Cardiac septum (tissue), 1 donor: ENCODE results near the gene PLA1A. TPM values are rescaled to one million over a fixed set of nuclear protein-coding genes. Genes with fewer than 3 reads are reported as not detected.
"Not testable (repeated sequence)": the region's sequence is repeated elsewhere in the genome, so short reads cannot be mapped to it uniquely, and the experiment has no call there.

Source experiments
- DNase-seq: peaks from one replicate; pipeline ENCODE4 v3.0.0-alpha.2; 2020; ENCODE audit warnings: low spot score
- intact Hi-C: fragments of 100-400 bp; cut with DNase I; formaldehyde crosslinking; loops from one replicate; pipeline ENCODE4 v1.14.0; 2022
- long read RNA-seq: library from polyadenylated mRNA; unstranded; transcript quantifications from one replicate; pipeline ENCODE4 v2.0.0, GENCODE V29; 2021
- total RNA-seq: library from RNA; stranded (reverse); fragmentation: NEBNext Ultra II Directional; extraction: Animal tissue kit (Norgen Biotek cat#: 25700); gene quantifications from one replicate; pipeline ENCODE4 v1.2.1, GENCODE V29; 2021
- donor health status: DM: no; HTN: no; CAD: no.

PLA1A gene
- total RNA-seq: 2.0 TPM
- long read RNA-seq, partial matches to known transcripts: 0 of 5 reads
- long read RNA-seq, other reads (novel, unspliced or antisense): 4 of 5 reads

GRCh38 chr3:119597548-119598288 lies at the start of gene PLA1A:
TSS of gene PLA1A (plus strand) at chr3:119597885. CDS start at chr3:119597914, 29 bp downstream.
- intact Hi-C loops: loop anchor here (5.0 kb wide), 1 partner anchor 85 kb away; no protein-coding TSS in a partner anchor
- no peak for DNase-seq

- no peak for DNase-seq
- intact Hi-C loops: no loop called here
Measured at GRCh38 chr3:119548341-119548740, 49.3 kb upstream of the PLA1A start.

DNA sequence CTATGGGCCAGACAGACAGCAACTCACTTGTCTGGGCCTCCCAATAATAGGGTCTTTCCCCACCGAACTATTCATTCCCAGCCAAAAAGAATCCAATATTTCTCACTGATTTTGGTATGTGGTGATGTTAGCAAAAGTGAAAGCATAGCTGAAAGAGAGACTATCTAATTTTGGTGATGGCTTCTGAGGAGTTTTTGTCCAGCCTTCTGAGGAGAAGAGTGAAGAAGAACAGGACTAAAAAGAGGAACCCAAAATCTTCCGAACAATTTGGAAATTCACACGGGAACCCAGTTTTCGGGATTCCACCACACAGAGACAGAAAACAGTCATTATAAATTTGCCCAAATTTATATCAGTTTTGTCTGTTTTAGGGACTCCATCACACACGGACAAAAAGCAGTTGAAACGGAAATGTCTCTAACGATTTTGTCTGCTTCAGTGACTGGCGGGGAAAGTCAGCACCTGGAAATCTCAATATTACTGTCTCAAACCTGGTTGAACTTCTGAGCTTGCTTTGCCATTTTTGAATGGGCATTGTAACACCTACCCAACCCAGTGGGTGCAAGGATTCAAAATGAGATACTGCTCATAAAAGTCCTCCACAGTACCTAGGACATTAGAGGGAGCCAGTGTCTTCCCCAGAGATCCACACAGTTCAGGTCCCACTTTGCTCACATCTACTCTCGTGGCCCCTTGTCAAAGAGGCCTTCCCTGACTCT lies 47.3 kb upstream of the PLA1A start:
- intact Hi-C loops: no loop called here
- no peak for DNase-seq

DNA sequence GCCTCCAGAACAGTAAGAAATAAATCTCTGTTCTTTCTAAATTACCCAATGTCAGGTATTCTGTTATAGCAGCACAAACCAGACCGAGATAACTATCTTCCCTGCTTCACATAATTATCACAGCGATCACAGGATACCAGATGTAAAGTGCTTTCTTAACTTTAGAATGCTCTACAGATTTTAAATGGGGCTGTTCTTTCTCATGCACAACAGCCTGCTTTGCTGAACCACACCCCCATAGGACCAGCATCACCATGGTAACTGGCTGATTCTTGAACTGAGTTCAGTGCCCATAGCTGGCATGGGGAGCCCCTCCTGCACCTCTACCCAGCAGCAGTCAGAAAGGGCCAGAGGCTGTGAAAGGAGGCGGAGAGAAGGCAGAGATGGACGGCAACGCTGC lies 46.1 kb upstream of the PLA1A start:
- DNase-seq: no peak
- intact Hi-C loops: no loop called here

DNA sequence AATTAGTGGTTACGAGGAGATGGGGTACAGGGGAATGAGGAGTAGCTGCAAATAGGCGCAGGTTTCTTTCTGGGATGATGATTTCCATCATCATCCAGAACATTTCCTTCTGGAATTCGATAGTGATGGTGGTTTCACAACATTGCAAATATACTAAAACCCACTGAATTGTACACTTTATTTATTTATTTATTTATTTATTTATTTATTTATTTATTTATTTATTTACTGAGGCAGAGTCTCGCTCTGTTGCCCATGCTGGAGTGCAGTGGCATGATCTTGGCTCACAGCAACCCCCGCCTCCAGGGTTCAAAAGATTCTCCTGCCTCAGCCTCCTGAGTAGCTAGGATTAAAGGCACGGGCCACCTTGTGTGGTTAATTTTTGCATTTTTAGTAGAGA lies 44.8 kb upstream of the PLA1A start:
- intact Hi-C loops, DNase-seq: not testable (repeated sequence)

DNA sequence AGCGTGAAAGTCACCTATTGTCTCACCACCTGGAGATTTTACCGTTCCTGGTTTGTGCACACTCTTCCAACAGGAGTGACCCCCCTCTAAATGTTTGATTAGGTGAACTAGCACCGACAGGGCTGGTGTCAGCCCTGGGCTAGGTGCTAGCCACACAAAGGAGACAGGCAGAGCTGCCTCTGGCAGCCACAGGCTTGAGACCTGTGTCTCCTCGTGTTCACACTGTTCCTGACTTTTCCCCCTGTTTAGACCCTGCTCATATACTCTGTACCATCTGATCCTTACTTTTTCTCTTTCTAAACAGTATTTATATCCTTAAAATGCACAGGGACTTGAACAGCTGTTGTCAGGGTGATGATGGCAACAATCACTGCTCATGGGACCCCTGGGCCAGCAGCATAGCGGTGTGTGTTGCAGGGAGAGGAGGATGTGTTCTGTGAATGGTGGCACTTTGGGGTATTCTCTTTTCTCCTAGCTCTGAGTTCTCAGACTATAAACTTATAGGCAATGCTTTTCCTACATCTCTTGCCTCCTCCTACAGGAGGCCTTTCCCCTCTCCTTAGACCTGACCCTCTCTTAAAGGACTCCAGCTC lies 43.8 kb upstream of the PLA1A start:
- intact Hi-C loops: no loop called here
- no peak for DNase-seq

GRCh38 chr3:119555309-119555735 lies 42.4 kb upstream of the PLA1A start:
- DNase-seq: no peak
- intact Hi-C loops: no loop called here

DNA sequence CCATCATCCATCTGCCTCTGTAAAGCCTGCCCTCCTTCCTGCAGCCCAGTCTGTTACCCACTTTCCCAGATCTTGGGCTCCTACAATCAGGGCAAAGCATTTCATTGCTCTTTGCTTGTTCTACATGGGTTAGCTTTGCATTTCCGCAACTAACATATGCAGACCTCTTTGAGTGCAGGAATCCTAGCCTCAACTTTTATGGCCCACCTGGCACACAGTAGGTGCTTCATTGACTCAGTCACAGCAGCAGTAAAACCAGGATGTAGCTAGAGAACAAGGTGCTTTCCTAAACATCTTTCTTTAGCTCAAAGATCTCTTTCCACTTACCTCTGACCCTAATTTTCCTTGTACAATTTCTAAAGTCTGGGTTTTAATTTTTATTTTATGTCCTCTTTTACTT lies 41.8 kb upstream of the PLA1A start:
- no peak for DNase-seq
- intact Hi-C loops: no loop called here

DNA sequence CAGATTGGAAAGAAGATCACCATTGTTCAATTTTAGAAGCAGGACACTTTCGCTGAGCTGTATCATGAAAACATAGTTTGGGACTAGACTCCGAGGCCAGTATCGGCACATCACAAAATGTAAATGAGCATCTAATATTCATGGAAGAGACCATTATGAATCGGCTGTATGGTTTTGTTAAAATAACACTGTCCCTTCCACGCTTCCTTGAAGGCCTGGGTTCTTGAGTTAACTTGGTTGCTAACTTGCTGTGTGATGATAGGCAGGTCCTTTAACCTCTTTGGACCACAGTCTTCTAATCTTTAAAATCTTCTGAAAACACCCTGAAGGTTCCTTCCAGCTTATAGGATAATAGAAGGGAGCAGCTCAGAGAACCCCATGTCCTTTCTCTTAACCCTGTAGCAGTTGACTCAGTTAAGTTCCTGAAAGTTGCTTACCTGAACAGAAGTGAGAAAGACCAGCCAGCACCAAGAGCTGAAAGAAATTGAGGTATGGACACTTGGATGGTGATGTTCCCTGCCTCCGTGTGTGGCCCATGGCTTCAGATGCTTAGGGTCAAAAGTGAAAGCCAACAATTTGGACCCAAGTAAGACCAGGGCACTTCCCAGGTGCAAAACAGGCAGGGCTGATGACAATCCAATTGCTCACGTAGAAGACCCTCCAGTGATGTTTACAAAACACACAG lies 40.4 kb upstream of the PLA1A start:
- intact Hi-C loops: no loop called here
- no peak for DNase-seq

DNA sequence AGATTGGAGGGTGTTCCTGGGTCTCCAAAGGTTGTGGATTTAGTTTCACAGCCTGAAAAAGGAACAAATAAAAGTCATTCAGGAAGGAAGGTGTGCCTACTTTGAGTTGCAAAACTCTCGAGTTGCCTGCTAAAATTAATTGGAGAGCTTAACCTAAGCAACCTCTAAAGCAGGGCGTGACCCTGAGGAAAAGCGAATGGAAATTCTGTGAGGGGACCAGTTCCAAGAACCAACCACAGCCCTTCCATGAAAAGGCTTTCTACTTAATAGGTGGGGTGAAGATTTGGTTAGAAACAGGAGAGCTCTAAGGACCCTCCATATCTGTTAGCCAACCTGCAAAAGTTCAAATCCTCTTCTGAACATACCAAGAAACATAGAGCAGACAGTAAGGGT lies 39.8 kb upstream of the PLA1A start:
- intact Hi-C loops: no loop called here
- no peak for DNase-seq

- DNase-seq: no peak
- intact Hi-C loops: no loop called here
Measured at GRCh38 chr3:119558626-119559317, 38.9 kb upstream of the PLA1A start.

GRCh38 chr3:119559441-119559963 lies 38.2 kb upstream of the PLA1A start, which contains the start of gene CD80:
TSS of gene CD80 (minus strand) at chr3:119559614. CDS start at chr3:119557728, 1,886 bp downstream.
- no peak for DNase-seq
- intact Hi-C loops: no loop called here

DNA sequence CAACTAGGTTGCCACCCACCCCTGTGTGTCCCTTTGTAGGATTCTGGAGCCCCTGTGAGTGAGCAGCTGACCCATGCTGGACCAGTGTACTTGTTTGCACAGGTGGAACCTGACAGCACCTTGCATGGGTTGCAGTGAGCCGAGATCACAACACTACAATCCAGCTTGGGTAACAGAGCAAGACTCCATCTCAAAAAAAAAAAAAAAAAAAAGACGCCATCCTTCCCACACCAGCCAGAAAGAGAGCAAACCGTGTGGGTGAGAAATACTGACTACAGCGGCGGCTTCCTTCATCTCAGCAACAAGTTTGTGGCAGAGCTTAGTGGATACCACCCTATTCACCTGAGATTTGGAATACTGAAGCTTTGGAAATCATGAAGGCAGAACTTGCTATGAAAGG lies 37.5 kb upstream of the PLA1A start:
- intact Hi-C loops: no loop called here

GRCh38 chr3:119562307-119562961 lies 35.3 kb upstream of the PLA1A start:
- intact Hi-C loops: no loop called here
- DNase-seq: no peak

More for the DNA sequence above, 37.5 kb upstream of the PLA1A start:
- no peak for DNase-seq

GRCh38 chr3:119563334-119563733 lies 34.4 kb upstream of the PLA1A start:
- intact Hi-C loops, DNase-seq: not testable (repeated sequence)

DNA sequence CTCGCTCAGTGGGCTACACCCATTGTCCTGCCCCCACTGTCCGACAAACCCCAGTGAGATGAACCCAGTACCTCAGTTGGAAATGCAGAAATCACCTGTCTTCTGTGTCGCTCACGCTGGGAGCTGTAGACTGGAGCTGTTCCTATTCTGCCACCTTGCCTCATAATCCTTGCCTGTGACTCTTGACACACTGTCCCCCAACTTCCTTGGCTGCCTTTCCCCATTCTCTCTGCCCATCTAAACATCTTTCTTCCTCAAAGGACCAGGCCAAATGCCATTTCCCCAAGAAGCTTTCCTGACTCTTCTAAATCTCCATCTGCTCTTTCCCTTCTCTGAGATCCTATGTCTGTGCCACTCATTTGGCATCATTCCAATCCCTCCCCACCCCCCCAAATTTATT lies 28.5 kb upstream of the PLA1A start:
- intact Hi-C loops: no loop called here

DNA sequence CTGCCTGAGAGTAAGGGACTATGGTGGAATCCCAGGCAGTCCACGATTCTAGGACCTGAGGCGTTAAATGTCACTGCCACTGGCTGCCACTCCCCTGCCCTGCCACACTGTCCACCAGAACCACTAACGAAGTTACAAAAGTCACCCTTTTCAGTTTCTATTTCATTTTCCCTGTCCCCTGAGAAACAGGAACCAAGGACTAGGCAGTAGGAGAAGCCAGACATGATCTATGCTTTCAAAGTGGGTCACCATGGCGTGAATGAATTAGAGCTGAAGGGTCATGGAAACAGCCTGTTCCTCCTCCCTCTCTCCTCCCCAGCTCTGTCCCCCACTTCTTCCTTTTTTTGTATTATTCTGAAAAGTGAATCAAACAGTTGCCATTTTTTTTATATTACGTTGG lies 27.5 kb upstream of the PLA1A start:
- DNase-seq: no peak
- intact Hi-C loops: loop anchor here (10.0 kb wide), 1 partner anchor 65 kb away; no protein-coding TSS in a partner anchor

More for the DNA sequence above, 28.5 kb upstream of the PLA1A start:
- DNase-seq: no peak

- intact Hi-C loops: loop anchor here (10.0 kb wide), 1 partner anchor 64 kb away; no protein-coding TSS in a partner anchor
- DNase-seq: no peak
Measured at GRCh38 chr3:119571230-119571629, 26.5 kb upstream of the PLA1A start.
